Transverse colon (tissue), 4 donors: ENCODE data around the gene TMEM91.

ENCODE experiments used
- CTCF ChIP-seq, 5 experiments: fragments of 200-600 bp in 3 of 5; fragments of 450-650 bp in 2 of 5; sonication (generic) in 3 of 5; IDR thresholded peaks; 1 replicate in 2 of 5; 2 replicates in 3 of 5; pipeline ENCODE4 v1.5.1; 2016 to 2017; ENCODE audit warnings: antibody characterized with exemption in 5 of 5, inconsistent platforms in 3 of 5, mild to moderate bottlenecking in 2 of 5, moderate library complexity in 1 of 5
- EP300 ChIP-seq: sonication (generic); formaldehyde crosslinking; IDR thresholded peaks from one replicate; pipeline ENCODE4 v1.6.1; 2017; ENCODE audit warnings: antibody characterized with exemption, low read depth
- POLR2A ChIP-seq: fragments of 450-650 bp; IDR thresholded peaks from one replicate; pipeline ENCODE4 v1.6.1; 2016; ENCODE audit warnings: antibody characterized with exemption, mild to moderate bottlenecking, moderate library complexity
- POLR2AphosphoS5 ChIP-seq, 3 donors: sonication (generic); formaldehyde crosslinking; IDR thresholded peaks; one replicate each; pipeline ENCODE4 v1.6.1; 2016; ENCODE audit warnings: antibody characterized with exemption in 3 of 3

GRCh38 chr19:41433171-41433570 is 56.8 kb downstream of the TMEM91 start:
- no peak for TF ChIP-seq CTCF (IDR thresholded peaks at IDR 0.05)
- no peak for TF ChIP-seq POLR2AphosphoS5 (IDR thresholded peaks at IDR 0.05)
- no peak for TF ChIP-seq EP300
- no peak for TF ChIP-seq POLR2A
